ENCODE results near the gene ARHGDIB. TPM values are rescaled to one million over a fixed set of nuclear protein-coding genes. Genes with fewer than 3 reads are reported as not detected.

The ARHGDIB gene
- total and polyA plus RNA-seq, 8 donors: 60.9 to 314 (median 78.4) TPM

DNA sequence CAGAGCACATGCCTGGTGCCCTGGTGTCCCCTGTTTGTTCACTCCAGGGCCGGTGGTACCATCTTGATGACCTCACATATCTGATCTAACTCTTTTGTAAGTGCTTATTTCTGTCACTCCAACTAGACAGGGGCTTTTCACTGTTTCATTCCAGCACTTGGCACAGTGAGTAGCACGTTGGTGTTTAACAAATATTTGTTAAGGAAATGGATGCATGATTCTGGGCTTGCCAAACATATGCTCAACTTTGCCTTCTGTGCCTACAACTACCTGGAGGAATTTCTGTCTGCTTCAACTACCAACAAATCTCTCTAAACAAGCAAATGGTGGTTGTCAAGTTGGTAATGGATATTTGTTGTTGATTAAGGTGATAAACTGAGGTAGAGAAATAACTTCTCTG, 43.0 kb upstream of the ARHGDIB start:
- Histone ChIP-seq H3K9me3 (no peaks in the 10 kb centered on the region), H3K36me3 (no peaks in the 10 kb centered on the region), H3K4me1 (no peaks in the 10 kb centered on the region), H3K27me3 (peaks cover 0 to 3% of the 10 kb centered on the region in 2 donors), H3K4me3 (no peak overlapping the region), H3K27ac (no peak overlapping the region)
- ATAC-seq: no peak
- TF ChIP-seq, protein P1, sequence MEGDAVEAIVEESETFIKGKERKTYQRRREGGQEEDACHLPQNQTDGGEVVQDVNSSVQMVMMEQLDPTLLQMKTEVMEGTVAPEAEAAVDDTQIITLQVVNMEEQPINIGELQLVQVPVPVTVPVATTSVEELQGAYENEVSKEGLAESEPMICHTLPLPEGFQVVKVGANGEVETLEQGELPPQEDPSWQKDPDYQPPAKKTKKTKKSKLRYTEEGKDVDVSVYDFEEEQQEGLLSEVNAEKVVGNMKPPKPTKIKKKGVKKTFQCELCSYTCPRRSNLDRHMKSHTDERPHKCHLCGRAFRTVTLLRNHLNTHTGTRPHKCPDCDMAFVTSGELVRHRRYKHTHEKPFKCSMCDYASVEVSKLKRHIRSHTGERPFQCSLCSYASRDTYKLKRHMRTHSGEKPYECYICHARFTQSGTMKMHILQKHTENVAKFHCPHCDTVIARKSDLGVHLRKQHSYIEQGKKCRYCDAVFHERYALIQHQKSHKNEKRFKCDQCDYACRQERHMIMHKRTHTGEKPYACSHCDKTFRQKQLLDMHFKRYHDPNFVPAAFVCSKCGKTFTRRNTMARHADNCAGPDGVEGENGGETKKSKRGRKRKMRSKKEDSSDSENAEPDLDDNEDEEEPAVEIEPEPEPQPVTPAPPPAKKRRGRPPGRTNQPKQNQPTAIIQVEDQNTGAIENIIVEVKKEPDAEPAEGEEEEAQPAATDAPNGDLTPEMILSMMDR (IDR thresholded peaks at IDR 0.05): no peak
- intact Hi-C loops (cut with DNase I): no loop called here
- no peak for DNase-seq

DNA sequence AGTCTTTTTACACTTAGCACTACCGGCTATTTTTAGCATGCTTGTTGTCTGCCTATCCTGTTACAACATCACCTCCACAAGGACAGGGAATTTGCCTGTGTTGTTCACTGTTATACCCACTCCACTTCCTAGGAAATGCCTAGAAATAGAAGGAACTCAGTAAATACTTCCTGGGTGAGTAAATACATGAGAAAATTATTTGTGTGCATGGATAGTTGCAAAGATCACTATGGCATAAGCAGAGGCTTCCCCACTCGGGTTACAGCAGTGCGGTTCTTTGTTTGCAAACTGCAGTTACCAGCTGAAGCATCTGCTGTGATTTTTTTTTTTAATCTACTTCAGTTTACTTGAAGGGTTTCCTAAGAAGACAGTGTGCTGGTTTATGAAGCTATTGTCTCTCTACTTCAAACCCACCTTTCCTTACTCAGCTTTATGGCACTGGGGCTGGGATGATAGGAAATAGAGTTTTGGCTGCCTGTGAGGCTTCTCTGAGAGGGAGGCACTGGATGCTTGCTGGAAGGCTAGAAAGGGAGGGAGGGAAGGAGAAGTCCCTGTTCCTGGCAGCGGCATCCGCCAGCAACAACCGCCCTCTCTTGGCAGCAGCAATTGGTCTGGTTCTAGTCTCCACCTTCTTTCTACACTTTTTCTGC, 40.5 kb upstream of the ARHGDIB start:
- no peaks in the 10 kb centered on the region for H3K36me3 ChIP-seq
- intact Hi-C loops (cut with DNase I): no loop called here
- peaks cover 0 to 3% of the 10 kb centered on the region in 2 donors for H3K27me3 ChIP-seq
- DNase-seq: peak in 3 of 4 donors; percentile 35 to 66 (median 42)
- no peaks in the 10 kb centered on the region for H3K4me1 ChIP-seq
- TF ChIP-seq, protein P1 (IDR thresholded peaks at IDR 0.05): no peak
- no peak overlapping the region for H3K27ac ChIP-seq
- H3K9me3 ChIP-seq: no peaks in the 10 kb centered on the region
- peak; percentile 45 for ATAC-seq
- H3K4me3 ChIP-seq: no peak overlapping the region

DNA sequence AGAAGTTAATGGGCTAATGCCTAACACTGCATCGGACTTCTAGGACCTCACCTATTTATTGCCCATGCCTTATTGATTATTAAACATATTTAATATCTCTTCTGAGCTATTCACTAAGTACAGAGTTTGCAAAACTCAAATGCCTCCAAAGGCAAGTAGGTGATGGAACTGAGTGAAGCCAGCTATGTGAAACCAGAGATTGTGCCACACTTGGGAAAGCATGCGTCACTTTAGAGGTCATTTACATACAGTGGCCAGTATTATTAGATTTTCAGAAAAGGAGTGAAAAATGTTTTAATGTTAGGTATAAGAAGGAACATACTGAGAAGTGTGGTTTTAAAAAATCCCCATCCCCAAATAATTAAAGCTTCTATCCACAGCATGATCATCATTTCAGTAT, 39.2 kb upstream of the ARHGDIB start:
- ATAC-seq: no peak
- TF ChIP-seq, protein P1 (IDR thresholded peaks at IDR 0.05): no peak
- Histone ChIP-seq H3K4me1 (peaks cover 0 to 3% of the 10 kb centered on the region in 2 donors), H3K9me3 (no peaks in the 10 kb centered on the region), H3K27me3 (peaks cover 0 to 3% of the 10 kb centered on the region in 2 donors), H3K27ac (no peak overlapping the region), H3K4me3 (no peak overlapping the region), H3K36me3 (no peaks in the 10 kb centered on the region)
- DNase-seq: no peak
- intact Hi-C loops (cut with DNase I): no loop called here

DNA sequence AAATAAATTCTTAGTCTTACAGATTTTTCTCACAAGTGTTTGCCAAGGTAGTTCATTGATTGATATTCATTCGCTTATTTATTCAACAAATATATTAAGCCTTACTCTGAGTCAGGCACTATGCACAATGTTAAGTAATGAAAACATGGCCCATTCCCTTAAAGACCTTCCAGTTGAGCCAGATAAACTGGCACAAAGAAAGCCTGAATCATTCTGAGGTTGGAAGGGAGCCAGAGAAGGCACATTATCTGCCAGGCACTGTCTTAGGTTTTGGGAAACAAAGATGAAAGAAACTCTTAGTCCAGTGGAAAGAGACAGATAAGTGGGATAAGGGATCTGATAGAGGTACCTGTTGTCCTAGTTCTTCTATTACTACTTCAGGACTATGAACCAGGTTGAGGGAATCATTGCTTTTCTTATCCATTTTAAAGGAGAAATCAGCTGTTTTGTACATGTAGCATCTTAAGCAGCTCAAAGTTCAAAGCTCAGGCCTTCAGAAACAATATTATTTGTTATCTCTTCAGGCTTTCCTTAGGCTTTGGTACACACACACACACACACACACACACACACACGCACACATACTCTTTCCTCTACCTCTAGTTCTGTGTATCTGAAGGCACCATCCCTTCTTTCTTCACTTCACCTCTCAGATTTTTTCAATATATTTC, 38.4 kb upstream of the ARHGDIB start:
- Histone ChIP-seq H3K36me3 (no peaks in the 10 kb centered on the region), H3K4me3 (no peak overlapping the region), H3K27me3 (peaks cover 0 to 3% of the 10 kb centered on the region in 2 donors), H3K9me3 (no peaks in the 10 kb centered on the region), H3K4me1 (peaks cover 0 to 10% of the 10 kb centered on the region in 2 donors), H3K27ac (no peak overlapping the region)
- TF ChIP-seq, protein P1 (IDR thresholded peaks at IDR 0.05): no peak
- ATAC-seq (no peak), DNase-seq (no peak)
- intact Hi-C loops (cut with DNase I): loop anchor here (5.0 to 10.0 kb wide), 2 partner anchors 153 to 155 kb away; partner anchors contain the start of gene ART4 (in 1 of the 2)

DNA sequence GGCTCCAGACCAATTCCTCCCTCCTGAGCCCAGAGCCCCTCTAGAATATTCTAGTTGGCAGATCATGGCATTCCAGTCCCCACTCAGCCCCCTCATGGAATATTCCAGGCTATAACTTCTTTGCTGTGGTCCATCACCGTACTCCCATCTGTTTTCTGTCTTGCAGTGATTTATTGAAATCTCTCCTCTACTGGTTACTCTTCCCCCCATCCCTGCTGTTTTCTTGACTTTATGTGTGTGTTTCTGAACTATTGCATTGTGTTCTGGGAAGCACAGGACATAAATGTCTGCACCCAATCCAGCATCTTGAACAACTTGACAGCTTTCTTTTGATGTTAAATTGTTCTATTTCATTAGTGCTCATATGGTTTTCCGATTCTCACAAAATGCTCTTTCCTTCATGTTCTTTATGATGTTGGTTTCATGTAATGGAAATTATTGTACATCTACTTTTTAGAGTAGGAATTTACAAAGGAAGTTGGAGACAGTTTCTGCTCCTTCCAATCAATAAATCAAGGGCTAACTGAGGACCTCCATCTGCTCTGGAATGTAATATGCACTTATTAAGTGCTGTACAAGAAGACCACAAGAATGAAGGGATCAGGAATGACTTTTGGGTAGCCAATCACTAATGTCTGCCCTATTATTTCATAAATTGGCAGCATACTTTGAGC, 37.8 kb upstream of the ARHGDIB start:
- no peak for DNase-seq
- Histone ChIP-seq H3K27me3 (peaks cover 0 to 3% of the 10 kb centered on the region in 2 donors), H3K4me1 (peaks cover 0 to 16% of the 10 kb centered on the region in 2 donors), H3K9me3 (no peaks in the 10 kb centered on the region), H3K4me3 (no peak overlapping the region), H3K27ac (no peak overlapping the region), H3K36me3 (no peaks in the 10 kb centered on the region)
- TF ChIP-seq, protein P1 (IDR thresholded peaks at IDR 0.05): no peak
- intact Hi-C loops (cut with DNase I): loop anchor here (5.0 to 10.0 kb wide), 2 partner anchors 152 to 154 kb away; partner anchors contain the start of gene ART4 (in 1 of the 2)
- no peak for ATAC-seq

All from left lung (tissue), 10 donors.